Endothelial cell of umbilical vein (primary cell): ENCODE measurements around the gene TMEM144.

Source experiments
- EZH2 ChIP-seq: IDR thresholded peaks from 2 replicates; pipeline ENCODE4 v1.6.1; 2012; ENCODE audit warnings: borderline replicate concordance, low read depth, mild to moderate bottlenecking, moderate library complexity, low read length, inconsistent platforms; ENCODE audit not compliant: severe bottlenecking
- POLR2A ChIP-seq: IDR thresholded peaks from 2 replicates; pipeline ENCODE4 v1.6.1; 2012; ENCODE audit warnings: low read depth, mild to moderate bottlenecking, control low read depth, low read length

GRCh38 chr4:158176108-158176507 lies 34.2 kb upstream of the TMEM144 start:
- no peak for TF ChIP-seq EZH2
- no peak for TF ChIP-seq POLR2A
